Activated CD8-positive, alpha-beta memory T cell treated with anti-CD3 and anti-CD28 coated beads for 48 hours (primary cell): Measurements from ENCODE around the gene TMEM59.
"Not testable (repeated sequence)": the region's sequence is repeated elsewhere in the genome, so short reads cannot be mapped to it uniquely, and the experiment has no call there.

Source experiments
- DNase-seq, 3 experiments: peaks; one replicate each; pipeline ENCODE4 v3.0.0-alpha.2; 2020; ENCODE audit warnings: low read depth in 2 of 3, low spot score in 2 of 3

The TMEM59 gene

DNA sequence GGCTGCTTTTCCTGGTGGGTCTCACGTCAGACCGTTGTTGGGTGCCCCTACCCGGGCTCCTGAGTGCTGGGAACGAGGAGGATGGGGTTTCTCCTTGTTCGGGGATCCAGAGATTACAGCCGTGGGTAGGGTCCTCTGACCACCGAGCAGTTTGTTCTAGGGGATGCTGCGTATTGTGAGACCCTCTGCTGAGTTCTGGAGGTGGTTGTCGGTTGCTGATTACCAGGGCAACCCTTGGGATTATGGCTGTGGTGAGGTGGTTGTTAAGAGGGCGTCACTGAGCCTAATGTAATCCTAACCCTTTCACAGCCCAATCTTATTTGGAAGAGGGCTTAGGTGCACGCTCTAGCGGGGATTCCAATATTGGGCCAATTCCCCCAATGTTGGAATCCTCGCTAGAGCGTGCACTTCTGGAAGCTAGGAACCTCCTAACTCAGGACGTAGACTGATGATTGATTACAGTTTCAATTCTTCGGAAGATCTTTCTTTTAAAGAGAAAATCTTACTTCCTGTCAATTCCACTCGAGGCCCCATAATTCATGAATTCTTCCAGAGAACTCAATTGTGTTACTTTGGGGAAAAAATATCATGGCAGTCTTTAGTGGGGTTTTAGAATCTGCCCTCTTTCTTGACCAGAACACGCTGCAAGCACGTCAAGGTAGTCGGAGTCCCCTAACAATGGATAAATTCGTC lies 887 bp upstream of the TMEM59 start:
- no peak for DNase-seq

DNA sequence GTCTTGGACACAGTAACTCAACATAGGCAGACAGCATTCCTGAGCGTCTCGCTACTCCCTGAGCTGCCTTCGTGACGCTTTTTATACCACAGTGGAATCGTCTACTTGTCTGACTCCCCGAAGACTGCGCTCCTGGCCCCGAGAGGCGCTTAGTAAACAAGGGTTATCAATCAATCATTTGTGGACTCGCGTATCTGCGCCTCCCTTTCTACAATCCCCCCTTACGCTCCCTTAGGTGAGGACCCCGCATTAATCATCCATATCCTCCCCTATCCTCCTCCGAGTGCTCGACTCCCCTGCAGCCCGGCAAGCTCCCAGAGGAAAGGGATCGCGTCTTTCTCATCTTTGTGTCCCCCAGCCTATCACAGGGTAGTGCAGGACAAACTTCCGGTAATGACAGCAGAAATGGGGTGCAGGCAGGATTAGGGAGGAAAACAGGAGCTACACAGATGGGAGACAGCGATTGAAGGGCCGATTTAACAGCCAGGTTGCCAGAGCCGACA lies 522 bp downstream of the TMEM59 start:
- peak in 2 of 3 experiments; percentile 5 to 18 for DNase-seq

GRCh38 chr1:54051933-54052430 lies 1.0 kb downstream of the TMEM59 start:
- no peak for DNase-seq

GRCh38 chr1:54050435-54050834 lies 2.6 kb downstream of the TMEM59 start:
- DNase-seq: not testable (repeated sequence)

GRCh38 chr1:54047384-54048305 lies 5.4 kb downstream of the TMEM59 start:
- DNase-seq: no peak

GRCh38 chr1:54046671-54047383 lies 6.2 kb downstream of the TMEM59 start:
- no peak for DNase-seq

DNA sequence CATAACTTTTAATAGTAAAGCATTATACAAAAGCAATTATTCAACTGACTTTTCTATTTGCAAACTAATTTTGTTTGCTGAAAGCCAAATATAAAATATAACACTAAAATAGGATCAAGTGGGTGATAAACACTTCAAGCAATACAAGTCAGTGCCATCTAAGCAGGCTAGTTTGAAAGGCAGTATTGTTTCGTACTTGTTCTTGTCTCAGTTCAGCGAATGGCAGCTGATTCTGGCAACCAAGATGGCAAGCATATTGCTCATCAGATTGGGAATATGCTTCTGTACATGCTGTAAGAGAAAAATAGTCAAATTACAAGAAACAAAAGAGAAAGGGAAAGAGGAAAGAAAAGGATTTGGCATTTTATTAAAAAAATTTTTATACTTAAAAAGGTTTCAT lies 7.5 kb downstream of the TMEM59 start:
- no peak for DNase-seq

- no peak for DNase-seq
These were observed 11.2 kb downstream of the TMEM59 start for GRCh38 chr1:54041806-54042205.

- DNase-seq: no peak
These were observed 15.5 kb downstream of the TMEM59 start for GRCh38 chr1:54037476-54037875.

- DNase-seq: no peak
These were observed 24.4 kb downstream of the TMEM59 start for GRCh38 chr1:54028306-54029251.

DNA sequence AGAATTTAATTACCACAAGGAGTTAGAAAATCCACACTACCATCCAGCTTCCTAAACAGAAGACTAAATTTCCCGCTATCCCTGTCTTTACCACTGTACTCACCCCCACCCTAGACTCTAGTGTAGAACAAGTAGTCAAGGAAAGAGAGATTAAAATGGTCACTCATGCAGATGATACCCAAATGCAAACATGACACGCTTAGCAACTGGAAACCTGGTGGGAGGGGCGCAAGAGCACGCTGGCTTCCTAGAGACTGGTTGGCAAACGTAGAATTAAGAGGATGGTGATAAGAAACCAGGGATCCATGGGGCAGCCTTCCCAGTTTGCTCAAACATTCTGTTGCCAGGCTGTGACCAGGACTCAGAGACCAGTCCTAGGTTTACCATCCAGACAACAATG lies 25.2 kb downstream of the TMEM59 start:
- no peak for DNase-seq

DNA sequence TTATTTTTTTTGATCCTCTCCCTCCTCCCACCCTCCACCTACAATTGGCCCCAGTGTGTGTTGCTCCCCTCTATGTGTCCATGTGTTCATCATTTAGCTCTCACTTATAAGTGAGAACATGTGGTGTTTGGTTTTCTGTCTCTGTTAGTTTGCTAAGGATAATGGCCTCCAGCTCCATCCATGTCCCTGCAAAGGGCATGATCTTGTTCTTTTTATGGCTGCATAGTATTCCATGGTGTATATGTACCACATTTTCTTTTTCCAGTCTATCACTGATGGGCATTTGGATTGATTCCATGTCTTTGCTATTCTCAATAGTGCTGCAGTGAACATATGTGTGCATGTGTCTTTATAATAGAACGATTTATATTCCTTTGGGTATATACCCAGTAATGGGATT lies 28.2 kb downstream of the TMEM59 start:
- not testable (repeated sequence) for DNase-seq

DNA sequence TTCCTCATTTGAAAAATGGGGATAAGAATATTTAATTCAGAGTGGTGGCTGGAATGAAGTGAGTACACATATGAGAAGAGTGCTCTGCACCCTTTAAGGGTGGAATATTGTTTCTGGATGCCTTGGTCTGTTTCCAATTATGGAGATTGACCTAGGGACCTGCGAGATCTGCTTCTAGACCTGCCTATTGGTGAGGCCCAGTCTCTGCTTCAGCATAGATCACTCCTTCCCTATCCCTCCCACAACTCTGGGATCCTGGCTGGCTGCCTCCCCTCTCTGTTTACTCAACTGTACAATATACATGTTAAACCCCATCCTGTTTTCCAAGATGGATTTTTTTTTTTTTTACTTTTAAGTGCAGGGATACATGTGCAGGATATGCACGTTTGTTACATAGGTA lies 28.6 kb downstream of the TMEM59 start:
- no peak for DNase-seq

DNA sequence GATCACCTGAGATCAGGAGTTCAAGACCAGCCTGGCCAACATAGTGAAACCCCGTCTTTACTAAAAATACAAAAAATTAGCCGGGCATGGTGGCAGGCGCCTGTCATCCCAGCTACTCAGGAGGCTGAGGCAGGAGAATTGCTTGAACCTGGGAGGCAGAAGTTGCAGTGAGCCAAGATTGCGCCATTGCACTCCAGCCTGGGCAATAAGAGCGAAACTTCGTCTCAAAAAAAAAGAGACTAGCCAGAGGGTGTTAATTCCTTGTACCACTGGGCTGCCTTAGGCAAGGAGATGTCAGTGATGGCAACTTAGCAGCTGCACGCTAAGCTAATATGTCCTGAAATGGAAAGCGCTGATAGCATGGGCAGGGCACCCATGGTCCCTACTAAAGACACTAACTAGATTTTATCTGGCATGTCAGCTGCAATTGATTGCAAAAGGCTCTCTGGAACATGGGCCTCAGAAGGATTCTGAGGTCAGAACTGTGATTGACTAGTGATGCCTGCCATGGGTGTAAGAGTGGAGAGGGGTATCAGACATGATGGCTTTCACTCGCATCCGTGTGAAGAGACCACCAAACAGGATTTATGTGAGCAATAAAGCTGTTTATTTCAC lies 33.3 kb downstream of the TMEM59 start:
- not testable (repeated sequence) for DNase-seq

DNA sequence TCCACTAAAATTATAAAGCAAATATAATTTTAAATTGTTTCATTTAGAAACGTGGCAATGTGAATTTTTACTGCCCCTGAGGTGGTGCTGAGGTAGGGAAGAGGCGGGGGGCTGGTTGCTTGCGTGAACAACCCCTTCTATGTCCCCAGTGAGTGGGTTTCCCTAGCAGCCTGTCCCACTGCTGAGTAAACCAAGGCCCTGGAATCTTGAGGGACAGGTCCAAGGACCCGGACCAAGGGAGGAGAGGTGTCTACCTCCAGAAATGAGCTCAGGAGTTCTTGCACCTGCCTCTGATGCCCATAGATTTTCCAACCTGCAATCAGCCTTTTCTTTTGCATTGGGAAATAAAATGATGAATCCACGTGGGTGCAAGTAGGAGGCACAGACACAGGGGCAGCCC lies 34.4 kb downstream of the TMEM59 start:
- DNase-seq: no peak

DNA sequence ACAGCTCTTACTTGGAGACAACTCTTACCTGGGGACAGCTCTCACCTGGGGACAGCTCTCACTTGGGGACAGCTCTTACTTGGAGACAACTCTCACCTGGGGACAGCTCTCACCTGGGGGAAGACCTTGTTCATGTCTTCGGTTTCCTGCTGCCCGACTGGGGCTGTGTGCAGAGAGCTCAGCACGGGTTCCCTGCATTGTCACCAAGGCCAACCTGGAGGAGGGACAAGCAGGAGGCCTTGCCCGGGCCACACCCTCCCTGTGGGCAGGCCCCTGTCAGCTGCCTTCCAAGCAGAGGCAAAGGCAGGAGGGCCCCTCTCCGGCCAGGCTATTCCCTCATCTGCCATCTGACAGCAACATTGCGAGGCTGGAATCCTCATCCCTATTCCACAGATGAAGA lies 35.0 kb downstream of the TMEM59 start, which contains the start of gene LDLRAD1:
LDLRAD1 (minus strand) TSS at position 208 of the 400 bp plus-strand sequence; CDS start at position 134, 74 bp downstream.
- no peak for DNase-seq

- no peak for DNase-seq
These were observed 36.4 kb downstream of the TMEM59 start for GRCh38 chr1:54016343-54017282.

DNA sequence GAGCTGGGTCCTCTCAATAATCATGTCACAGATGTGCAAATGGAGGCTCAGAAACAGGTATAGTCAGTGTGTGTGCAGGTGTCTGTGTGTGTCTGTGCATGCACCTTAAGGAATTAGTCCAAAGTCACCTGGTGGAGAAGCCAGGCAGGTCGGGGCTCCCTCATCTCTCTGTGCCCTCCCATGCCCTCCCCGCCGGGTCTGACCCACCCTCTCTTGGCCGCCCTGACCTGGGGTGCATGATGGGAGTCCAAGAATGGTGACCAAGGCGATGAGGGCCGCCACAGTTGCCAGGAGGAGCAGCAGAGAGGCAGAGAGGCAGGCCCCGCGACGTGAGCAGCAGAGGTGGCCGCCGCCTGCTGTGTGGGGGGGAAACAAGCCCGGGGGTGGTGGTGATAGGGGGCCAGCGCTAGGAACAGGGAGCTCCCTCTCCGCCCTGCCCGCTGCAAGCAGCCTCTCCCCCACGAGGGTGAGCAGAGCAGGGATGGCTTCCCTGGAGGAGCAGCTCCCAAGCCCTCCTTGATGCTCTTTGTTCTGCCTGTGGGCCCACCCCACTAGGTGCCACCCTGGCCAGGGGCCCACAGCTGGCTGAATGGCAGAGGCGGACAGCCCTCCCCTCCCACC lies 38.9 kb downstream of the TMEM59 start:
- no peak for DNase-seq
